Right renal pelvis (tissue), 4 donors: ENCODE data around the gene P3H1. TPM values are rescaled to one million over a fixed set of nuclear protein-coding genes. Genes with fewer than 3 reads are reported as not detected.
"Not testable (repeated sequence)": the region's sequence is repeated elsewhere in the genome, so short reads cannot be mapped to it uniquely, and the experiment has no call there.

ENCODE experiments used
- DNase-seq, 4 donors: peaks; one replicate each; pipeline ENCODE4 v3.0.0-alpha.2; 2013; ENCODE audit warnings: low read depth in 4 of 4, low spot score in 3 of 4, missing footprints in 1 of 4
- polyA plus RNA-seq, 4 donors: library from polyadenylated mRNA; unstranded; fragments of 120-200 nt; gene quantifications; one replicate each; pipeline ENCODE4 v1.2.1, GENCODE V29; 2013; ENCODE audit not compliant: insufficient read length in 4 of 4

Gene P3H1
- polyA plus RNA-seq, 4 donors, result 68.2 to 74.0 (median 71.7) TPM

DNA sequence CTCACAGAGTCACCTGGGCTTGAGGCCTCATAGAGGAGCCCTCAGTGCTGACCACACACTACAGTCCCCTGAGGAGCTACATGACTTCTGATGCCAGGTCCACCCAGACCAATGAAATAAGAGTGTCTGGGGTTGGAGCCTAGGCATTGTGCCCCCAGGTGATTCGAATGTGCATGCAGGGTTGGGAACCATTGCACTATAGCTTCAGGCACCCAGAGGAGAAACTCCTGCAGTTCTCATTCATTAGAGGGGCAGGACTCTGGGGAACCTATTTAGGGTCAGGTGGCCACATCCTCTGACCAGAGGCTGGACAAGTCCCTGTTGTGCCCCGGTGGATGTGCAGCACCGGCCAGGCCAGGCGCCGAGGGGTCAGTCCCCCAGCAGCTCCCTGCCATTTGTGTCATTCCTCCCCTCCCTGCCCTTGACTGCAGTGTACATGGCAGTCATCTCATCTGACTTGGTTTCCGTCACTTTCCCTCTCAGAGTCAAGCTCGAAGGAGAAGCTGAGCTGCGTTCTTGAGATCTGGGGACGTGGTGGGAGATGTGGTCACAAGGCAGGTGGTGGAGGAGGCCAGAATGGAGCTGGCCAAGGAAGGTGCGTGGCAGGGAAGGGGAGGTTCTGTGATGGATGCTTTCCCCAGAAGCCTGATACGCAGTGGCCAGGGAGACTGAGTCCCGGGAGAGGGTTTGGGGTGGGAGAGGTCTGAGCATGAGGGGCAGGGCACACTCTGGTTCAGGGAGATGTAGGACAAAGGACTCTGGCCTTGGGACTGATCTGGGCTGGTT, 33.2 kb downstream of the P3H1 start:
- no peak for DNase-seq

DNA sequence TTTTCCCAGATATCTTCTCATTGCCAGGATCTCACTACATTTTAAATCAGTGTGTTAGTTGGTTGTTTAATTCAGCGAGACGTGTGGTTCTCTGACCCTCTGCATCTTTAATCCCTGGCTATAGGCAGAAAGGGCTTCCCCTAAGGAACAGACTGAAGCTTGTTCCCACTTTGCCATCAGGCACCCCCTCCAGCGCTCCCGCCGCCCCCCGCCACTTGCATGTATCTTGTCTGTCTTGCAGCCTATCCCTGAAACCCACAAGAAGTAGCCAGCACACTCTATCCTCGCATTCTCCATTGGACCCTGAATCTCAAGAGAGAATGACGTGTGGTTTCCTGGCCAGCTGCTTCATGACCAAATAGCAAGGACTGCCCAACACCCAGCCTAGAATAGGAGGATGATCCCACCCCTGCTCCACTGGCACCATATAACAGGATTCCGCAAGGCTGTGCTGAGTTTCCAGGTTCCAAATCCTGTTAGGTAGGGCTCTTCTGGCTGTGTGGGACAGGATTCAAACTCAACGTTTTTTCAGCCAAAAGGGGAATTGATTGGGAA, 34.6 kb downstream of the P3H1 start:
- DNase-seq, result no peak

DNA sequence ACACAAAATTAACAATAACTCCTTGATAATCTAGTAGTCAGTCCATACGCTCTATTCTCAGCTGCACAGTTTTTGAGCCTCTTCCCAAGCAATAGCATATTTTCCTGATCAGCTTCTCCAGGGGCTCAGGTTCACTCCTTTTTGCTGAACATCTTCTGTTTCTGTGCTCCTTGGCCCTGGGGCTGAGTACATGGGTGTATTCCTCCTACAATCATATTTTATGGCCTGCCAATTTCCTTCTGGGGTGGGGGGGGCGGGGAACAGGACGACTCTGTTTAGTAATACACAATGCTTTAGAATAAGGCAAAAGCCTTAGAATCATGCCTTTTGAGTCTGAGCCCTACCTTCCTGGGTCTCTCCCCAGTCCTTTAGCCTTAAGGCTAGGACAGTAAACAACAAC, 35.2 kb downstream of the P3H1 start:
- DNase-seq, result no peak

DNA sequence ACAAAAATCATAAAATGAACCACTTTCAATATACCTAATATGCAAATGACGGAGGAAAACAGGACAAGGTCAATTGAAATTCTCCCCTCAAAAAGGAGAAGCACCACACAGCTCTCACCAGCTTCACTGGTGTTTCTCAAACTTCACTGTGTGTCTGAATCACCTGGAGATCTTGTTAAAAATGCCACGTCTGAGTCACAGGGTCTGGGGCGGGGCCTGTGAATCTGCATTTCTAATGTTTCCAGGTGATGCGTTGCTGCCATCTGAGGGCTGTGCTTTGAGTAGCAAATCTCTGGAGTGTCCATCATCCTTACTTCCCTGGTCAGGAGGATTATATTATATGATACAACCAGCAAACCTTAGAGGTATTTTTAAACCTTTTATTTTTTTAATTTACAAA, 35.8 kb downstream of the P3H1 start:
- no peak for DNase-seq

DNA sequence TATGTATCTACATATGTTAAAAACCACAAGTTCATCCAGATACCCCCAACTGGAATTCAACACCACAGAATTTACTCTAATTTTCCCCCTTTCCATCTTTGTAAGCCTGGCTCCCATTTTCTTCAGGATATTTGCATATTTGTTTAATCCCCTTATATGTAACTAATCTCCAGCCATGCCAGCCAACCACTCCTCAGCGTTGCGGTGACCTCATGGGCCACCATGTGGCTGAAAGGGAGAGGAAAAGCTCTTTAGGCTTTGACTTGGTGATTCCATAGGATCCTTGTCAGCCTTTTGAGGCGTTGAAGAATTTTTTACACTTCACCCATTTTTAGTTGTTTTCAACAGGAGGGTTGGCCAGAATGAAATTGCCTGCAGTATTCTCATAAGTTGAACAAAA, 36.8 kb downstream of the P3H1 start:
- DNase-seq, result no peak

DNA sequence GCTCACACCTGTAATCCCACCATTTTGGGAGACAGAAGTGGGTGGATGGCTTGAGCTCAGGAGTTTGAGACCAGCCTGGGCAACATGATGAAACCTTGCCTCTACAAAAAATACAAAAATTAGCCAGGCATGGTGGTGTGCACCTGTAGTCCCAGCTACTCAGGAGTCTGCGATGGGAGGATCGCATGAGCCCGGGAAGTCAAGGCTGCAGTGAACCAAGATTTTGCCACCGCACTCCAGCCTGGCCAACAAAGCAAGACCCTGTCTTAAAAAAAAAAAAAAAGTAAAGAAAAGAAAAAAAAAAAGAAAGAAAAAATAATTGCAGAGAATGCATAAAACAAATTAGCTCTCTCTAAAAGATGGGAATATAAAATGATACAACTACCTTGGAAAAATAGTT, 41.0 kb downstream of the P3H1 start:
- not testable (repeated sequence) for DNase-seq

DNA sequence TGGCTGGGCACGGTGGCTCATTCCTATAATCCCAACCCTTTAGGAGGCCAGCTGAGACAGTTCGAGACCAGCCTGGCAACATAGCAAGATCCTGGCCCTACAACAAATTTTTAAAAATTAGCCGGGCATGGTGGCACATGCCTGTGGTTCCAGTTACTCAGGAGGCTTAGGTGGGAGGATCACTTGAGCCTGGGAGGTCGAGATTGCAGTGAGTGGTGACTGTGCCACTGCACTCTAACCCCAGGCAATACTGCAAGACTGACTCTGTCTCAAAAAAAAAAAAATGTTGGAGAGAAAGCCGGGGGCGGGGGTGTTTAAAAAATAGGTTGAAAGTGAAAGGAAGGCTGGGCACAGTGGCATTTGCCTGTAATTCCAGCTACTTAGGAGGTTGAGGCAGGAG, 43.3 kb downstream of the P3H1 start:
- DNase-seq, result no peak

DNA sequence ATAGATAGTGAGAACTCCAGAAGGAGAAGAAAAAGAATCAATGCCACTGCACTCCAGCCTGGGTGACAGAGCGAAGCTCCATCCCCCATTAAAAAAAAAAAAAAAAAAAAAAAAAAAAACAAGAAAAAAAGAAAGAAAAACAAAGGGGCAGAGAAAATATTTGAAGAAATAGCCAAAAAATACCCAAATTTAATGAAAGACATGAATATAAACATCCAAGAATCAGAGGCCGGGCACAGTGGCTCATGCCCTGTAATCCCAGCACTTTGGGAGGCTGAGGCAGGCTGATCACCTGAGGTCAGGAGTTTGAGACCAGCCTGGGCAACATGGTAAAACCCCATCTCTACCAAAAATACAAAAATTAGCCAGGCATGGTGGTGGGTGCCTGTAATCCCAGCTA, 44.4 kb downstream of the P3H1 start:
- DNase-seq, result not testable (repeated sequence)

DNA sequence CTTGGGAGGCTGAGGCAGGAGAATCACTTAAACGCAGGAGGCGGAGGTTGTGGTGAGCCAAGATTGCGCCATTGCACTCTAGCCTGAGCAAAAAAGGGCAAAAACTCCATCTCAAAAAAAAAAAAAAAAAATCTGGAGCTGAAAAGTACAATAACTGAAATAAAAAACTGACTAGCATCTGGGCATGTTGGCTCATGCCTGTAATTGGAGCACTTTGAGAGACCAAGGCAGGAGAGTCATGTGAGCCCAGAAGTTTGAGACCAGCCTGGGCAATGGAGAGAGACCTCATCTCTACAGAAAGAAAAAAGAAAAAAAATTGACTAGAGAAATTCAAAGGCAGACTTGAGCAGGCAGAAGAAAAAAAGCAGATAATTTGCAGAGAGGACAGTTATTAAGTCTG, 44.9 kb downstream of the P3H1 start:
- DNase-seq, result no peak

DNA sequence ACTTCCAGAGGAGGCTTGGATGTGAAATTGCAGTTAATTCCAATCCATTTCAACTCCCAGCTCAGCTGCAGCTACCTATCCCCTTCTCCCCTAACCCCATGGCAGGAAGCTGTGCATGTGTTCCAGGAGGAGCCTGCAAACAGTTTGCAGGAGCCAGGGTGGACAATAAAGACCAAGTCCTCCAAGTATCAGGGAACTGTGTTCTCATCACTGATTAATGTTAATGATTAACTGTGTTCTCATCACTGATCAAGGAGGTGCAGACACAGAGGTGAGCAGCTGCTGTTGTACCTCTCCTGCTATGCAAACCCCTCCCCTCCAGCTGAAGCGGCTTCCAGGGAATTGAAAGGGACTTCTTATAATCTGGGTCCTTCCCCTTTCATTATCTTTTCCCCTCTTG, 46.0 kb downstream of the P3H1 start:
- DNase-seq, result no peak

DNA sequence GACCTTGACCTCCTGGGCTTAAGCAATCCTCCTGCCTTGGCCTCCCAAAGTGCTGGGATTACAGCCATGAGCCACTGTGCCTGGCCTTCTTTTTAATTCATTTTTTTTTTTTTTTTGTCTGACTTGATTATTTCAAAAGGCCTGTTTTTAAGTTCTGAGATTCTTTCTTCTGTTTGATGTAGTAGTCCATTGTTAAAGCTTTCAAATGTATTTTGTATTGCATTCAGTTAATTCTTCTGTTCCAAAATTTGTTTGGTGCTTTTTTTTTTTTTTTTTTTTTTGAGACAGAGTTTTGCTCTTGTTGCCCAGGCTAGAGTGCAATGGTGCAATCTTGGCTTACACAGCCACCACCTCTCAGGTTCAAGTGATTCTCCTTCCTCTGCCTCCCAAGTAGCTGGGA, 52.4 kb downstream of the P3H1 start:
- DNase-seq, result not testable (repeated sequence)

DNA sequence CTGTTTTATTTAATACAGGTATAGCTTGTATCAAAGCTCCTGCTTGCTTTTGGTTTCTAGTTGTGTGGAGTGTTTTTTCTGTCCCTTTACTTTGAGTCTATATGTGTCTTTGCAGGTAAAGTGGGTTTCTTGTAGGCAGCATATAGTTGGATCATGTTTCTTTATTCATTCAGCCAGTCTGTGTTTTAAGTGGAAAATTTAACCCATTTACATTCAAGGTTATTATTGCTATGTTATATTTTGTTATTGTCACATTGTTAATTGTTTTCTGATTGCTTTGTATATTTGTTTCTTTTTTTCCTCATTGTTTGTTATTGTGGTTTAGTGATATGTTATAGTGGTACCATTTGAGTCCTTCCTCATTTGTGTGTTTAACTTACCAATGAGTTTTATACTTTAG, 53.5 kb downstream of the P3H1 start:
- DNase-seq, result no peak

DNA sequence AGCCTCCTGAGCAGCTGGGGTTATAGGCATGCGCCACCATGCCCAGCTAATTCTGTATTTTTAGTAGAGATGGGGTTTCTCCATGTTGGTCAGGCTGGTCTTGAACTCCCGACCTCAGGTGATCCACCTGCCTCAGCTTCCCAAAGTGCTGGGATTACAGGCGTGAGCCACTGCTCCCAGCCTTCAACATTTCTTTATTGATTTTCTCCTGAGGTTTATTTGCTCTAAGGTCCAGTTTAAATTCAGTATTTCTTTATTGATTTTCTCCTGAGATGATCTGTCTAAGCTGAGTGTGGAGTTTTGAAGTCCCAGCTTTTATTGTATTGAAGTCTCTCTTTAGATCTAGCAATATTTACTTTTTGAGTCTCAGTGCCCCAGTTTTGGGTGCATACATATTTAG, 54.0 kb downstream of the P3H1 start:
- DNase-seq, result not testable (repeated sequence)

DNA sequence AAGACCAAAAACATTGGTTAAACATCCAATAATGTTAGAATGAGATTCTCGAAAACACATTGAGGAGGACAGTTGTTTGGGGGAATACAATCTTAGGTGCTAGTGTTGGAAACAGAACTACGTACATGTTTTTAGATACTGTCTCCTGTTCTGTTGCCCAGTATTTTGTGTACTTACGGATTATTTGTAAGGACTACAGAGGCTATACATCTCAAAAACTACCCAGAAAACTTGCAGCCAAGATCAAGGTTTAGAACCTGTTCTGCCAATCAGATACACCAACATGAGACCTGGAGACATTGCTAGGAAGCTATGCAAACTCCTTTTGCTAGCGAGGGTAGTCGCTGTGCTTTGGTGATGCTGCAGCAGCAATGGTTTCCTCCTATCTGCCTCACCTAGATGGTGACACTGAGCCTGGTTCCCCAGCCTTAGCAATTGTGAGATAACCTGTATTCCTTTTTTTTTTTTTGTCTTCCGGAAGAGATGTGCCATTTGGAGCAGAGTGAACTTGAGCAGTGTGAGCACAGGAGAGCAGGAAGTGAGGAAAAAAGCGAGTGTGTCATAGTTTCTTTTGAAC, 62.9 kb downstream of the P3H1 start:
- DNase-seq, result no peak

DNA sequence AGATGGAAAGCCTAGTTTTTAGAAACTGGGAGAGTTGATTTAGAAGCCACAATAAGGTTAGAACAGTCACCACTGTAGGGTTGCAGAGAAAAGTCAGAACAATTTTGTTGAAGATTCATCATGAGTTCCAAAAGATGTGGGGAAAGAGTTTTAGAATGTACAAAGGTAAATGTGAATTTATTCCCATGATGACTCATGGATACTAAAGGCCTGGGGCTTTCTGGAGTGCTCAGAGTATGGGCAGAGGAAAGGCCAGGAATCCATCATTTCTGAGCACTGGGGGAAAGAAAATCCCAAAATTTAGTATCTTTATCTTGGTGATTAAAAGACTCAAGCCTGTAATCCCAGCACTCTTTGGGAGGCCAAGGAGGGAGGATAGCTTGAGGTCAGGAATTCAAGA, 66.8 kb downstream of the P3H1 start:
- no peak for DNase-seq

DNA sequence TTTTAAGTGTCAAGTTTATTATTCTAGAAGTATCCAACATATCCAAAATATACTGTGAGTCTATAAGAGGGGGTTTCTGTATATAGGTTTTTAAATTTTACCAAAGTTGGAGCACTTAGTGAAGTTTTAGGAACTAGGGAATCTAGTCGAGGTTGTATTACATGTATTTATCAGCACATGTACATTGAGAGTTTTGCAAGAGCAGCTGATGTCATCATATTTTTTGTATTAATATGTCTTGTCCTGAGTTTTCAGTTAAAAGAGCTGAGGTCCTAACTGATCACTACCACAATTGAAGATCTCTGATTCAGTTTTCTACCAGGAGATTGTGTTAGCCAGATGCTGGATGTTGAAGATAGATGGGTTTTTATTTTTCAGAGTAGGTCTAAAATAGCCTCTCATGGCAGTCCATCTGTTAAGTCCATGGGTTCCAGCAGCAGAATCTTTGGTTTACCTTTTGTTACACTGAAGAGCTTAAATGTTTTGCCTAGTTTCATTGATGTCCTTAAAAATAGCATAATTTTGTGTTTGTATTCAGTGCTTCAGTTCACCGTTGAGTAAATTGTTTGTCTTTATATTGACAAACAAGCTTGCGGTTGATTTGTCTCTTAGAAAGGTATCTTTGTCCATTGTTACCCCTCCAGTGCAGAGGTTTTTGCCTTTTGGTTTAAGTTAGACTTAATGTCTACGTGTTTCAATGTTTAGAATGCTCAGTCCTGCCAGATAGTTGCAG, 68.6 kb downstream of the P3H1 start:
- DNase-seq, result no peak

Other genes with a start within 250 kb of the P3H1 start
- gene PPIH, start 108.6 kb downstream of the P3H1 start, polyA plus RNA-seq, result 10 to 100 TPM; 55.8 to 58.1 (median 56.3) TPM
- gene YBX1, start 84.6 kb downstream of the P3H1 start, polyA plus RNA-seq, result 100 to 1,000 TPM; 663 to 691 (median 683) TPM
- gene CLDN19, start 26.8 kb downstream of the P3H1 start, polyA plus RNA-seq, result 100 to 1,000 TPM in 2 of 4 donors, 10 to 100 TPM in 2; 88.5 to 111 (median 102) TPM
- gene C1orf50, start 221 bp upstream of the P3H1 start, polyA plus RNA-seq, result 10 to 100 TPM in 3 of 4 donors, 1 to 10 TPM in 1; 8.4 to 12.2 (median 11.3) TPM
- under 1 TPM; 0.65 to 1.00 (median 0.84) TPM for gene TMEM269, start 18.0 kb upstream of the P3H1 start, polyA plus RNA-seq
- 10 to 100 TPM; 19.9 to 24.1 (median 21.6) TPM for gene ERMAP, start 50.1 kb upstream of the P3H1 start, polyA plus RNA-seq
- gene SVBP, start 50.4 kb upstream of the P3H1 start, polyA plus RNA-seq, result 10 to 100 TPM; 64.8 to 77.6 (median 69.3) TPM
- gene ZNF691, start 79.6 kb upstream of the P3H1 start, polyA plus RNA-seq, result 10 to 100 TPM; 19.5 to 21.4 (median 20.9) TPM
- gene SLC2A1, start 191.8 kb upstream of the P3H1 start, polyA plus RNA-seq, result 10 to 100 TPM; 36.1 to 55.3 (median 40.9) TPM